K562 (cell line): ENCODE data around the gene NUDT21. TPM values are rescaled to one million over a fixed set of nuclear protein-coding genes. Genes with fewer than 3 reads are reported as not detected.

Experiments used
- ATAC-seq: fragments of 200-7000 bp; cut with Tn5 transposase; 3 replicates; pipeline ENCODE4 v1.9.1; 2020; ENCODE audit warnings: moderate library complexity
- BruUV-seq: library from RNA; stranded (reverse); fragments of 400-500 nt; replicated peaks from 2 replicates; lab custom pipeline; 2021; lab: Mats Ljungman, UMichigan
- CTCF ChIA-PET: fragments of 300-600 bp; formaldehyde crosslinking; extraction: SDS; loops from one replicate; lab custom pipeline; 2021; ENCODE audit warnings: low intra/inter-chr PET ratio; lab: Yijun Ruan, JAX
- POLR2A ChIA-PET: fragments of 300-600, 350-650 bp; sonication (Branson Sonifier 250); formaldehyde crosslinking; extraction: SDS; loops from one replicate; lab custom pipeline; 2021; ENCODE audit warnings: antibody characterized with exemption, inconsistent platforms; lab: Yijun Ruan, JAX
- DNase-seq, 4 experiments: peaks; one replicate each; pipeline versions ENCODE4 v3.0.0 to v3.0.0-alpha.2; 2011 to 2018; ENCODE audit warnings: low spot score in 3 of 4, mixed read lengths in 3 of 4; ENCODE audit errors: extremely low read depth in 1 of 4
- FAIRE-seq: peaks from 2 replicates; lab custom pipeline; 2011; peaks lifted over from hg19 to GRCh38; lab: Jason Lieb, UNC
- H2AFZ ChIP-seq: 2 replicates; pipeline ENCODE4 v1.6.0; 2011; ENCODE audit warnings: low read depth, low read length, control low read depth, inconsistent platforms
- H3K27ac ChIP-seq: fragments of 200-600 bp; 3 replicates; pipeline ENCODE4 v1.8.0; 2011; ENCODE audit warnings: low read depth, mild to moderate bottlenecking, control low read depth, inconsistent platforms, low read length, moderate library complexity, mixed read lengths; ENCODE audit errors: extremely low read depth
- H3K27me3 ChIP-seq, 2 experiments: fragments of 300-600 bp in 1 of 2; 2 replicates in 1 of 2; 3 replicates in 1 of 2; pipeline versions ENCODE4 v1.6.0 to v1.8.0; 2011; ENCODE audit warnings: inconsistent platforms in 2 of 2, low read length in 2 of 2, mild to moderate bottlenecking in 1 of 2, mixed read lengths in 1 of 2, moderate library complexity in 1 of 2; ENCODE audit not compliant: control insufficient read depth in 2 of 2, insufficient read depth in 2 of 2
- H3K36me3 ChIP-seq: fragments of 300-600 bp; 3 replicates; pipeline ENCODE4 v1.8.0; 2011; ENCODE audit warnings: mild to moderate bottlenecking, low read length, inconsistent platforms; ENCODE audit not compliant: control insufficient read depth, insufficient read depth
- H3K4me1 ChIP-seq, 2 experiments: fragments of 200-600 bp in 1 of 2; replicated peaks in 1 of 2; 2 replicates in 1 of 2; 3 replicates in 1 of 2; pipeline versions ENCODE4 v1.5.1 to v1.8.0; 2011; ENCODE audit warnings: inconsistent platforms in 2 of 2, low read length in 2 of 2, mild to moderate bottlenecking in 1 of 2, mixed read lengths in 1 of 2, moderate library complexity in 1 of 2; ENCODE audit not compliant: control insufficient read depth in 2 of 2, insufficient read depth in 2 of 2
- H3K4me2 ChIP-seq: 2 replicates; pipeline ENCODE4 v1.6.1; 2011; ENCODE audit warnings: low read length, control low read depth, inconsistent platforms, mixed read lengths; ENCODE audit not compliant: insufficient read depth
- H3K4me3 ChIP-seq: fragments of 200-600 bp; sonication (generic), shearing (Covaris generic); 2 replicates; pipeline ENCODE4 v1.5.1; 2016; ENCODE audit warnings: control low read depth, inconsistent platforms
- H3K79me2 ChIP-seq: fragments of 200-600 bp; 3 replicates; pipeline ENCODE4 v1.8.0; 2011; ENCODE audit warnings: low read length, inconsistent platforms; ENCODE audit not compliant: control insufficient read depth, insufficient read depth
- H3K9ac ChIP-seq, 2 experiments: 2 replicates each; pipeline versions ENCODE4 v1.6.0 to v1.6.1; 2011; ENCODE audit warnings: low read depth in 2 of 2, low read length in 2 of 2, control low read depth in 1 of 2, inconsistent platforms in 1 of 2, mild to moderate bottlenecking in 1 of 2, mixed read lengths in 1 of 2; ENCODE audit not compliant: insufficient read depth in 1 of 2
- H3K9me1 ChIP-seq: one replicate; pipeline ENCODE4 v1.6.0; 2011; ENCODE audit warnings: inconsistent platforms, mild to moderate bottlenecking, low read length, moderate library complexity; ENCODE audit not compliant: control insufficient read depth, insufficient read depth
- H3K9me3 ChIP-seq: replicated peaks from 2 replicates; pipeline ENCODE4 v1.5.1; 2011; ENCODE audit warnings: low read depth, low read length, inconsistent platforms; ENCODE audit not compliant: control insufficient read depth, insufficient read depth
- H4K20me1 ChIP-seq: replicated peaks from 2 replicates; pipeline ENCODE4 v1.6.1; 2011; ENCODE audit warnings: low read length, inconsistent platforms, mixed read lengths; ENCODE audit not compliant: control insufficient read depth, insufficient read depth
- BHLHE40 ChIP-seq: IDR thresholded peaks from 2 replicates; pipeline ENCODE4 v1.6.1; 2011; ENCODE audit warnings: low read length, improper control_type of control experiment
- CREB3 ChIP-seq: fragments of 450-650 bp; conservative IDR thresholded peaks from 2 replicates; pipeline ENCODE4 v1.6.1; 2016; ENCODE audit warnings: missing genetic modification characterization, low read depth, mild to moderate bottlenecking, missing compliant biosample characterization, moderate library complexity
- ELK1 ChIP-seq: sonication (generic); formaldehyde crosslinking; IDR thresholded peaks from 2 replicates; pipeline ENCODE4 v1.8.1; 2022; ENCODE audit warnings: missing genetic modification reagents
- ETV6 ChIP-seq, 3 experiments: fragments of 150-350 bp in 1 of 3; sonication (generic) in 1 of 3; formaldehyde crosslinking in 1 of 3; IDR thresholded peaks; 2 replicates each; pipeline versions ENCODE4 v1.6.1 to v1.8.0; 2014 to 2022; ENCODE audit warnings: borderline replicate concordance in 2 of 3, low read depth in 2 of 3, antibody characterized with exemption in 1 of 3, low read length in 1 of 3, mild to moderate bottlenecking in 1 of 3, missing genetic modification reagents in 1 of 3
- GABPA ChIP-seq: fragments of 200-800 bp; sonication (Bioruptor generic); conservative IDR thresholded peaks from 2 replicates; pipeline ENCODE4 v1.6.1; 2016; ENCODE audit warnings: low read depth, missing genetic modification characterization, missing compliant biosample characterization
- MAFF ChIP-seq: IDR thresholded peaks from 2 replicates; pipeline ENCODE4 v1.6.1; 2012; ENCODE audit warnings: low read length, improper control_type of control experiment
- MXI1 ChIP-seq: IDR thresholded peaks from 2 replicates; pipeline ENCODE4 v1.6.1; 2011; ENCODE audit warnings: low read depth, mild to moderate bottlenecking, improper control_type of control experiment, low read length
- NR2C2 ChIP-seq, 2 experiments: fragments of 200-800 bp in 1 of 2; sonication (Bioruptor generic) in 1 of 2; sonication (generic) in 1 of 2; formaldehyde crosslinking in 1 of 2; IDR thresholded peaks; 2 replicates each; pipeline versions ENCODE4 v1.6.1 to v1.8.0; 2016 to 2022; ENCODE audit warnings: mild to moderate bottlenecking in 1 of 2, missing compliant biosample characterization in 1 of 2, missing genetic modification characterization in 1 of 2, missing genetic modification reagents in 1 of 2
- OTX1 ChIP-seq: fragments of 450-650 bp; formaldehyde crosslinking; IDR thresholded peaks from 2 replicates; pipeline ENCODE4 v1.4.0; 2022; ENCODE audit warnings: mild to moderate bottlenecking
- SMAD3 ChIP-seq: fragments of 450-650 bp; formaldehyde crosslinking; conservative IDR thresholded peaks from 2 replicates; pipeline ENCODE4 v1.4.0; 2020; ENCODE audit warnings: mild to moderate bottlenecking
- TAF1 ChIP-seq: IDR thresholded peaks from 2 replicates; pipeline ENCODE4 v1.6.1; 2011; ENCODE audit warnings: mild to moderate bottlenecking, low read length, moderate library complexity; ENCODE audit not compliant: insufficient read depth, control insufficient read depth, severe bottlenecking; ENCODE audit errors: extremely low read depth
- XRCC3 ChIP-seq: fragments of 450-650 bp; IDR thresholded peaks from 2 replicates; pipeline ENCODE4 v1.6.1; 2017; ENCODE audit warnings: mild to moderate bottlenecking, moderate library complexity
- ZFX ChIP-seq: sonication (generic); formaldehyde crosslinking; IDR thresholded peaks from 2 replicates; pipeline ENCODE4 v1.8.0; 2022; ENCODE audit warnings: mild to moderate bottlenecking, missing genetic modification reagents, moderate library complexity
- ZNF780A ChIP-seq: fragments of 250-450 bp; sonication (Bioruptor Pico); IDR thresholded peaks from 2 replicates; pipeline ENCODE4 v1.5.0; 2021; ENCODE audit warnings: mild to moderate bottlenecking
- ZNF785 ChIP-seq: fragments of 250-450 bp; sonication (Bioruptor Pico); IDR thresholded peaks from 2 replicates; pipeline ENCODE4 v1.4.0; 2020; ENCODE audit warnings: mild to moderate bottlenecking
- ZZZ3 ChIP-seq: fragments of 450-650 bp; IDR thresholded peaks from 2 replicates; pipeline ENCODE4 v1.6.1; 2016; ENCODE audit warnings: antibody characterized with exemption, mild to moderate bottlenecking, moderate library complexity
- WGBS: fragments of 100-300 bp; shearing (Covaris generic); methylation state at CpG from one replicate; pipeline ENCODE4 v1.1.6; 2016; ENCODE audit warnings: low coverage, mixed read lengths; ENCODE audit not compliant: insufficient coverage; ENCODE audit errors: missing lambda C conversion rate; 5-methylcytosine and 5-hydroxymethylcytosine counted together
- in situ Hi-C: fragments of 300-500 bp; cut with MboI; formaldehyde crosslinking; loops from 4 replicates; pipeline ENCODE4 v1.15.0; 2018; ENCODE audit warnings: inconsistent platforms, mixed read lengths
- intact Hi-C: fragments of 100-400 bp; cut with micrococcal nuclease; formaldehyde crosslinking; loops from 2 replicates; pipeline ENCODE4 v1.14.2; 2022
- polyA plus RNA-seq, 8 experiments: library from polyadenylated mRNA; depleted of rRNA in 4 of 8; stranded (reverse) in 5 of 8; unstranded in 3 of 8; fragments of >200 nt; fragmentation: Nextera tagmentation in 2 of 8; fragmentation: Illumina TruSeq in 1 of 8; extraction: Ambion mirVana in 2 of 8; extraction: Trizol in 1 of 8; gene quantifications; 2 replicates each; pipeline versions ENCODE4 v1.2.1 to v1.2.3, GENCODE V29; 2011 to 2014; ENCODE audit warnings: inconsistent platforms in 1 of 8, missing spikeins in 1 of 8
- total RNA-seq, 7 experiments: library from RNA; depleted of rRNA in 6 of 7; stranded (reverse); fragments of >200 nt in 6 of 7; fragmentation: Illumina TruSeq in 2 of 7; extraction: Trizol in 2 of 7; gene quantifications; 2 replicates each; pipeline versions ENCODE4 v1.2.1 to v1.2.3, GENCODE V29; 2011 to 2021; ENCODE audit warnings: low replicate concordance in 1 of 7
- TF ChIP-seq, protein P1 (sequence below): fragments of 450-650 bp; IDR thresholded peaks from 2 replicates; pipeline ENCODE4 v1.7.0; 2016; ENCODE audit warnings: borderline replicate concordance

Gene NUDT21
- total and polyA plus RNA-seq, 9 of the 15 experiments (the other 6 are each of a cell fraction or from before 2014, with no cell fraction given), result 62.4 to 218 (median 121) TPM

DNA sequence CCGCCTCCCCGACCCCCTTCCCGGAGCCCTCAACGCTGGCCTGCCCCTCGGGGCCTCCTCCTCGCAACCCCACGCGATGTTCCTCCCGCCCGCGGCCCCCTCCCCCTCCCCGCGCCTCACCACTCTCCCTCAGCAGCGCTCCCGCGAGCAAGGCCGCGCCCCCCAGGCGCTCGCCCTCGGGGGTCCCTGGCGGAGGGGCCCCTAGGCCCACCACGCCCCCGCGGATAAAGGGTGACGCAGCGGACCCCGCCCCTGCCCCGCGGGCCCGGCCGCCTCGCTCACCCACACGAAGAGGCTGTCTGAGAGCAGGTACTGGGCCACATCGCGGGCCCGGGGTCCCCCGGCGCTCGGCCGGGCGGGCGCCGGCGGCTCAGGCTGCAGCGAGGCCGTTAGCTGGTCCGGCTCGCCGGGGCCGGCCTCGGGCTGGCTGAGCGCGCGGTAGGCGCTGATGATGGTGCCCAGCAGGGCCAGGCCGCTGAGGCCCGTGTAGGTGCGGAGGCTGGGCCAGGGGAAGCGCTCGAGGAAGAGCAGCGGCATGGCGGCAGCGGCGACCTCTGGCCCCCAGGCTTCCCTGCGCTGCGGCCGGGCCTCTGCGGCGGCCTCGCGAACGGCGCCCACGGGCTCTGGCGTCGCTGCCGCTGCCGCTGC, 26.2 kb downstream of the NUDT21 start:
- CTCF ChIA-PET, result interaction anchor here (0.5 kb wide), 1 partner anchor 107 kb away, joined by 4 read pairs; no protein-coding TSS in a partner anchor
- no peaks in the 10 kb centered on the region for H3K27me3 ChIP-seq
- H2AFZ ChIP-seq, result peak overlapping the region; percentile 69; the same call in 1 of the 2 replicates
- peaks cover 12% of the 10 kb centered on the region; the same call in 1 of the 2 replicates for H4K20me1 ChIP-seq
- peaks cover 23 to 42% of the 10 kb centered on the region in 2 experiments for H3K4me1 ChIP-seq
- intact Hi-C loops (loop anchor here (2.0 to 5.0 kb wide), 2 partner anchors 68 to 93 kb away; no protein-coding TSS in a partner anchor), in situ Hi-C loops (no loop called here)
- BruUV-seq, result no TSS peak
- H3K4me3 ChIP-seq, result peak overlapping the region; percentile 90
- no peaks in the 10 kb centered on the region for H3K9me1 ChIP-seq
- peak overlapping the region; percentile 70 to 94; a peak in 3 of 4 replicates for H3K9ac ChIP-seq
- peaks cover 53% of the 10 kb centered on the region for H3K79me2 ChIP-seq
- DNase-seq (peak; percentile 38 to 79 (median 60)), ATAC-seq (peak; percentile 39), FAIRE-seq (no peak)
- peak overlapping the region; percentile 85 for H3K27ac ChIP-seq
- 0% methylated on average over 29 of the region's 79 CpGs for WGBS
- POLR2A ChIA-PET, result interaction anchor here (0.7 to 2.1 kb wide), 2 partner anchors 26 to 133 kb away, joined by 3 to 6 read pairs; partner anchors contain the start of genes NUDT21 and OGFOD1
- no peaks in the 10 kb centered on the region for H3K9me3 ChIP-seq
- H3K36me3 ChIP-seq, result peaks cover 13% of the 10 kb centered on the region; the same call in 2 of the 3 replicates
- peak overlapping the region; percentile 79; the same call in 1 of the 2 replicates for H3K4me2 ChIP-seq
- TF ChIP-seq OTX1 (CRISPR knock-in tag), result no peak
- TF ChIP-seq MAFF, result no peak
- no peak for TF ChIP-seq ZZZ3
- TF ChIP-seq ETV6 (IDR thresholded peaks at IDR 0.05; ENCODE audit: borderline replicate concordance in 1 of 2, low read depth in 2 of 2, low read length in 1 of 2), result no peak
- TF ChIP-seq ETV6 (CRISPR knock-in tag; IDR thresholded peaks at IDR 0.05; ENCODE audit: borderline replicate concordance), result no peak
- no peak for TF ChIP-seq SMAD3 (CRISPR knock-in tag)
- TF ChIP-seq ZFX, result peak; percentile 79
- TF ChIP-seq CREB3, result no peak
- TF ChIP-seq XRCC3, result no peak
- no peak for TF ChIP-seq TAF1
- peak; percentile 4; the same call in 1 of the 2 replicates for TF ChIP-seq GABPA (tag)
- no peak for TF ChIP-seq NR2C2 (CRISPR knock-in tag; IDR thresholded peaks at IDR 0.05)
- TF ChIP-seq NR2C2 (tag; IDR thresholded peaks at IDR 0.05), result peak; percentile 62; the same call in 1 of the 2 replicates
- no peak for TF ChIP-seq MXI1
- no peak for TF ChIP-seq BHLHE40
- TF ChIP-seq ZNF785, result no peak
- TF ChIP-seq, protein P1, sequence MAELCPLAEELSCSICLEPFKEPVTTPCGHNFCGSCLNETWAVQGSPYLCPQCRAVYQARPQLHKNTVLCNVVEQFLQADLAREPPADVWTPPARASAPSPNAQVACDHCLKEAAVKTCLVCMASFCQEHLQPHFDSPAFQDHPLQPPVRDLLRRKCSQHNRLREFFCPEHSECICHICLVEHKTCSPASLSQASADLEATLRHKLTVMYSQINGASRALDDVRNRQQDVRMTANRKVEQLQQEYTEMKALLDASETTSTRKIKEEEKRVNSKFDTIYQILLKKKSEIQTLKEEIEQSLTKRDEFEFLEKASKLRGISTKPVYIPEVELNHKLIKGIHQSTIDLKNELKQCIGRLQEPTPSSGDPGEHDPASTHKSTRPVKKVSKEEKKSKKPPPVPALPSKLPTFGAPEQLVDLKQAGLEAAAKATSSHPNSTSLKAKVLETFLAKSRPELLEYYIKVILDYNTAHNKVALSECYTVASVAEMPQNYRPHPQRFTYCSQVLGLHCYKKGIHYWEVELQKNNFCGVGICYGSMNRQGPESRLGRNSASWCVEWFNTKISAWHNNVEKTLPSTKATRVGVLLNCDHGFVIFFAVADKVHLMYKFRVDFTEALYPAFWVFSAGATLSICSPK, result no peak
- no peak for TF ChIP-seq ZNF780A (CRISPR knock-in tag)
- no peak for TF ChIP-seq ELK1 (CRISPR knock-in tag)
